ENCODE data around the gene FCSK. TPM values are rescaled to one million over a fixed set of nuclear protein-coding genes. Genes with fewer than 3 reads are reported as not detected.

The FCSK gene
- total and polyA plus RNA-seq, 2 of the 8 experiments (the other 6 are each of a cell fraction or from before 2014, with no cell fraction given) = 4.6 to 5.1 TPM

- TF ChIP-seq SP4 (IDR thresholded peaks at IDR 0.05; ENCODE audit: low read length) (no peak), ZNF274 (IDR thresholded peaks at IDR 0.05; ENCODE audit: borderline replicate concordance, extremely low read depth, low read length) (no peak), KDM5A (IDR thresholded peaks at IDR 0.05; ENCODE audit: low read length) (no peak), TAF1 (IDR thresholded peaks at IDR 0.05; ENCODE audit: low read depth, low read length) (no peak), SP2 (IDR thresholded peaks at IDR 0.05; ENCODE audit: low read length) (no peak)
Measured at GRCh38 chr16:70463235-70463634, 8.8 kb downstream of the FCSK start (continued).
